Osteoblast (primary cell): ENCODE measurements around the gene FBXO3. TPM values are rescaled to one million over a fixed set of nuclear protein-coding genes. Genes with fewer than 3 reads are reported as not detected.

Source experiments
- DNase-seq: peaks from one replicate; pipeline ENCODE4 v3.0.0; 2011; ENCODE audit warnings: low spot score, mixed read lengths; ENCODE audit not compliant: insufficient read length; ENCODE audit errors: missing footprints
- H2AFZ ChIP-seq: 2 replicates; pipeline ENCODE4 v1.6.0; 2011; ENCODE audit warnings: mild to moderate bottlenecking, low read length
- H3K27ac ChIP-seq: 2 replicates; pipeline ENCODE4 v1.5.1; 2011; ENCODE audit warnings: mild to moderate bottlenecking, low read depth, low read length, moderate library complexity
- H3K27me3 ChIP-seq: 2 replicates; pipeline ENCODE4 v1.6.0; 2012; ENCODE audit warnings: mild to moderate bottlenecking, control low read depth, inconsistent platforms, low read length, moderate library complexity; ENCODE audit not compliant: insufficient read depth
- H3K36me3 ChIP-seq: 2 replicates; pipeline ENCODE4 v1.5.1; 2011; ENCODE audit warnings: mild to moderate bottlenecking, low read length, control low read depth, moderate library complexity; ENCODE audit not compliant: insufficient read depth
- H3K4me1 ChIP-seq: 2 replicates; pipeline ENCODE4 v1.5.1; 2011; ENCODE audit warnings: mild to moderate bottlenecking, low read length, control low read depth, moderate library complexity; ENCODE audit not compliant: insufficient read depth
- H3K4me2 ChIP-seq: 2 replicates; pipeline ENCODE4 v1.6.0; 2011; ENCODE audit warnings: mild to moderate bottlenecking, low read length; ENCODE audit not compliant: insufficient read depth
- H3K4me3 ChIP-seq: fragments of 200-600 bp; sonication (generic); 3 replicates; pipeline ENCODE4 v1.5.1; 2012; ENCODE audit warnings: mild to moderate bottlenecking, low read length, inconsistent platforms; ENCODE audit not compliant: insufficient read depth
- H3K79me2 ChIP-seq: 2 replicates; pipeline ENCODE4 v1.6.0; 2012; ENCODE audit warnings: mild to moderate bottlenecking, low read length, control low read depth, inconsistent platforms; ENCODE audit not compliant: insufficient read depth
- H3K9me3 ChIP-seq: 2 replicates; pipeline ENCODE4 v1.5.1; 2011; ENCODE audit warnings: low read depth, low read length, control low read depth
- H4K20me1 ChIP-seq: 2 replicates; pipeline ENCODE4 v1.6.0; 2012; ENCODE audit warnings: mild to moderate bottlenecking, low read length, control low read depth; ENCODE audit not compliant: insufficient read depth
- total RNA-seq: library from RNA; depleted of rRNA; stranded (reverse); fragments of >200 nt; gene quantifications from 2 replicates; pipeline ENCODE4 v1.2.3, GENCODE V29; 2012
- TF ChIP-seq, protein P1 (sequence below): IDR thresholded peaks from 2 replicates; pipeline ENCODE4 v1.5.1; 2011; ENCODE audit warnings: mild to moderate bottlenecking, low read depth, low read length, moderate library complexity; ENCODE audit errors: extremely low read depth

Gene FBXO3
- total RNA-seq, 1 donor = 35.8 TPM

DNA sequence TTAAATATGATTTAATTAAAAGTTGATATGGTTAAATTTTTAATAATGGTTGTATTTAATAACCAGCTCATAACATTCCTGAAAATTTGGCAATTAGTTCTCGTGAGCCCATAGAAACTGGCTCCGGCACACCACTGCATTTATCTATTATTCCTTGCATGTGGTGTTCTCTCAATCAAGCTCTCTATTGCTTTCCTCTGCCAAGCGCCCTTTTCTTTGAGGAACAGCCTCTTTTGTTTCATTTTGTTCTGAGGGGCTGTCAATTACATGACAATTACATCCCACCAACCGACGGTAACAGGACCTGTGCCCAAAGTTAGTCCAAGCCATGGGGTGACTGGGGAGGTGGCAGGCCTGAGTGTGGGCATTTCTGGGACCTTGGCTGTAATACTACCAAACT, 81.8 kb downstream of the FBXO3 start:
- peaks cover 55% of the 10 kb centered on the region for H3K4me1 ChIP-seq

DNA sequence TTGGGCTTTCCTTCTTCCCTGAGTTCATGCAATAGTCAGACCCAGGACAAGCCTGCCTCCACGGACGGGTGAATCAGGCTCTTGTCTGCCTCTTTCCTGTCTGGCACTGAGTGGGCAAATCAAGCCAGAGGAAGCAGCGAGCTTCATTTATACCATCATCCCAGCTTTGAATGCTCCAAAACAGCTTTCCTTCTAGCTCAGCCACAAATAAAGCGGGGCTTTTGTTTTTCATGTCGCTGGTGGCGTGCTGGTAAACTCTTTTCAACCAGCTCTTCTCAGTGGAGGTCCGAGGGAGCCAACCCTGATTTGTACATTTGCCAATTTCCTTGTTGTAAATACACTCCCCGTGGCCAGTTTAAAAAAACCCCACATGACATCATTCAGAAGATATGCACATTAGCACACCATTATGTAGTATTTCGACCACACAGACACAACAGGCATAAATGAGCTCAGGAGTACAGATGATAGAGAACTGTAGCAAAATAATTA, 82.3 kb downstream of the FBXO3 start:
- DNase-seq = no peak
- Histone ChIP-seq H3K4me1 (peaks cover 55% of the 10 kb centered on the region), H3K79me2 (no peaks in the 10 kb centered on the region), H2AFZ (no peak overlapping the region), H3K4me3 (peak overlapping the region; percentile 48), H3K27ac (peak overlapping the region; percentile 99), H4K20me1 (no peaks in the 10 kb centered on the region), H3K27me3 (no peaks in the 10 kb centered on the region), H3K9me3 (no peaks in the 10 kb centered on the region), H3K4me2 (peak overlapping the region; percentile 69), H3K36me3 (no peaks in the 10 kb centered on the region)
- TF ChIP-seq, protein P1, sequence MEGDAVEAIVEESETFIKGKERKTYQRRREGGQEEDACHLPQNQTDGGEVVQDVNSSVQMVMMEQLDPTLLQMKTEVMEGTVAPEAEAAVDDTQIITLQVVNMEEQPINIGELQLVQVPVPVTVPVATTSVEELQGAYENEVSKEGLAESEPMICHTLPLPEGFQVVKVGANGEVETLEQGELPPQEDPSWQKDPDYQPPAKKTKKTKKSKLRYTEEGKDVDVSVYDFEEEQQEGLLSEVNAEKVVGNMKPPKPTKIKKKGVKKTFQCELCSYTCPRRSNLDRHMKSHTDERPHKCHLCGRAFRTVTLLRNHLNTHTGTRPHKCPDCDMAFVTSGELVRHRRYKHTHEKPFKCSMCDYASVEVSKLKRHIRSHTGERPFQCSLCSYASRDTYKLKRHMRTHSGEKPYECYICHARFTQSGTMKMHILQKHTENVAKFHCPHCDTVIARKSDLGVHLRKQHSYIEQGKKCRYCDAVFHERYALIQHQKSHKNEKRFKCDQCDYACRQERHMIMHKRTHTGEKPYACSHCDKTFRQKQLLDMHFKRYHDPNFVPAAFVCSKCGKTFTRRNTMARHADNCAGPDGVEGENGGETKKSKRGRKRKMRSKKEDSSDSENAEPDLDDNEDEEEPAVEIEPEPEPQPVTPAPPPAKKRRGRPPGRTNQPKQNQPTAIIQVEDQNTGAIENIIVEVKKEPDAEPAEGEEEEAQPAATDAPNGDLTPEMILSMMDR = no peak

More for the DNA sequence above, 81.8 kb downstream of the FBXO3 start:
- Histone ChIP-seq H3K9me3 (no peaks in the 10 kb centered on the region), H4K20me1 (no peaks in the 10 kb centered on the region), H2AFZ (no peak overlapping the region), H3K36me3 (no peaks in the 10 kb centered on the region), H3K79me2 (no peaks in the 10 kb centered on the region), H3K27me3 (no peaks in the 10 kb centered on the region), H3K4me2 (peak overlapping the region; percentile 69), H3K4me3 (peak overlapping the region; percentile 10), H3K27ac (peak overlapping the region; percentile 99)
- TF ChIP-seq, protein P1 = no peak
- no peak for DNase-seq

DNA sequence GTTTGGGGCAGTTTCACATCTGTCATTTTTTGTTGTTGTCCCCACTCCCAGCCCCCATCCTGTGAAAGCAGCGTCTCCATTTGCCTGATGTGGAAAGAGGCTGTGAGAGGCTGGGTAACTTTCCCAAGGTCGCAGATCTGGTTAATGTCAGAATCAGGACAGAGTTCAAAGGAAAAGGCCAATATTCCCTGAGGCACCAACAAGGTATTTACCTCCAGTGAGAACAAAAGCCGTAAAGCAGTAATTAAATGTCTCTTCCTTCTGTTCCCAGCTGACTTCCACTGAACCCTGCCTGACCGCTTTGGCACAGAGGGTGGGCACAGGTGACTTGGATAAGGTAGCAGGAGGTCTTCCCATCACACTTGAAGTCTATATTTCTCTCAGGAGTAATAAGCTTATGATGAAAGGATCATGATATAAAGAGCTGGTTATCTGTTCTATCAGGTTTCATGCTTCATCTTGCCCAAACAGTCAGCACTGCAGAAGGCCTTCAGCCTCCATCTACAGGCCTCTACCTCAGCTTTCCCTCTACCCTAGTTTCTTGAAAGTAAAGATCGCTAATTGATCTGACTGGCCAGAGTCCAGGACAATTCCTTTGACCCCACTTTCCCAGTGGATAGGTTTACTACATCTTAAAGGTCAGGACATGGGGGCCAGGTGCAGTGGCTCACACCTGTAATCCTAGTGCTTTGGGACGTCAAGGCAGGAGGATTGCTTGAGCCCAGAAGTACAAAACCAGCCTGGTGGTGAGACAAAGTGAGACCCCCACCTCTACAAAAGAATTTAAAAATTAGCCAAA, 83.1 kb downstream of the FBXO3 start:
- no peaks in the 10 kb centered on the region for H4K20me1 ChIP-seq
- TF ChIP-seq, protein P1 = no peak
- no peak overlapping the region for H2AFZ ChIP-seq
- no peaks in the 10 kb centered on the region for H3K36me3 ChIP-seq
- H3K4me1 ChIP-seq = peaks cover 55% of the 10 kb centered on the region
- no peaks in the 10 kb centered on the region for H3K9me3 ChIP-seq
- H3K27ac ChIP-seq = peak overlapping the region; percentile 99
- no peak for DNase-seq
- peak overlapping the region; percentile 48 for H3K4me3 ChIP-seq
- H3K79me2 ChIP-seq = no peaks in the 10 kb centered on the region
- H3K27me3 ChIP-seq = no peaks in the 10 kb centered on the region
- peak overlapping the region; percentile 69 for H3K4me2 ChIP-seq

Other genes with a start within 250 kb of the FBXO3 start
- not detected in 2 replicates for gene C11orf91, start 73.7 kb downstream of the FBXO3 start, total RNA-seq
- 345 and 377 TPM in 2 replicates for gene CD59, start 38.1 kb downstream of the FBXO3 start, total RNA-seq
- 1.4 and 2.1 TPM in 2 replicates for gene LMO2, start 117.6 kb upstream of the FBXO3 start, total RNA-seq